NCI-H510A (cell line): ENCODE results near the gene SNX32.
"Not testable (repeated sequence)": the region's sequence is repeated elsewhere in the genome, so short reads cannot be mapped to it uniquely, and the experiment has no call there.

ENCODE experiments used
- DNase-seq: peaks from one replicate; lab custom pipeline; 2025; lab: John Stamatoyannopoulos, UW

The SNX32 gene

GRCh38 chr11:65826984-65827735 lies 6.6 kb upstream of the SNX32 start:
- DNase-seq, result no peak

DNA sequence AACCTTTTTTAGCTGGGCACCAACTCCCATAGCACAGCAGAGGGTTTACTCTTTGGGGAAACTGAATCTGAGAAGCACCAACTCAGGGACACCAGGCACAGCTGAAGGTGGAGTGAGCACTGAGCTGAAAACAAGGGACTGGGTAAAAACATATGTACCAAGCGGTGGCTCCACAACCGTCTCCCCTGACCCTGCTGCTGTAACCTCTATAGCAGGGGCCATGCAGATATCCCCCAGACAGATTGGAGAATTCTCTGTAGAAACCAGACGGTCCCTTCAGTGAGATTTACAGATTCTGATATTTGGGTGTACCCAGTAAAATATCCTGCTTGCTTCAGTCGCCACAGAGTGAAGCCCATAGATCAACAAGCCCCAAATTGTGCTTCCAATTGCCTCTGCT lies 4.3 kb upstream of the SNX32 start:
- no peak for DNase-seq

GRCh38 chr11:65832231-65832630 lies 1.5 kb upstream of the SNX32 start:
- DNase-seq, result not testable (repeated sequence)

- DNase-seq, result no peak
Measured at GRCh38 chr11:65834202-65834601, 439 bp downstream of the SNX32 start.

DNA sequence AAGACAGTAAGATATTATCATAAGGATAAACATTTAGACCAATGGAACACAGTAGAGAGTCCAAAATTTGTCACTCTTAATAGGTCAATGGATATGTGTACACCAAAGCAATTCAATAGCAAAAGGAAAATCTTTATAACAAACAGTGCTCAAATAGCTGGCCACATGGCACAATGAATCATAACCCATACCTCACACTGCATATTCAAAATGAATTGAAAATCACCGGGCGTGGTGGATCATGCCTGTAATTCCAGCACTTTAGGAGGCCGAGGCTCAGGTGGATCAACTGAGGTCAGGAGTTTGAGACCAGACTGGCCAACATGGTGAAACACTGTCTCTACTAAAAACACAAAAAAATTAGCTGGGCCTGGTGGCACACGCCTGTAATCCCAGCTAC lies 8.4 kb downstream of the SNX32 start:
- no peak for DNase-seq

GRCh38 chr11:65843811-65844210 lies 10.0 kb downstream of the SNX32 start:
- no peak for DNase-seq

DNA sequence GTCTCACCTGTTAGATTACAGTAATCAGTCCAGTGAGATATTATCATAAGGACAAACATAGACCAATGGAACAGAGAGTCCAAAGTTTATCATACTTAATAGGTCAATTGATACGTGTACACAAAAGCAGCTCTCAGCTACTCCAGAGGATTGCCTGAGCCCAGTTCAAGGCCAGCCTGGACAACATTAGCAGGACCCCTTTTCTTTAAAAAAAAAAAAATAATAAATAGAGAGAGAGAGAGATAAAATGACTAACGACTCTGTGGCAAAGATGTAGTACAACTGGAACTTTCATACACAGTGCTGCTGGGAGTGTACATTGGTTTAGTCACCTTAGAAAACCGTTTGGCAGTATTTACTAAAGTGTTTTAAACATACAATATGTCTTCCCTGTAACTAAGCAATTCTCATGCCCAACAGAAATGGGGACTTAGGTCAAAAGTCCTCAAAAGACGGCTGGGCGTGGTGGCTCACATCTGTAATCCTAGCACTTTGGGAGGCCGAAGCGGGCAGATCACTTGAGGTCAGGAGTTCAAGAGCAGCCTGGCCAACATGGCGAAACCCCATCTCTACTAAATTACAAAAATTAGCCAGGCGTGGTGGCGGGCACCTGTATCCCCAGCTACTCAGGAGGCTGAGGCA lies 10.6 kb downstream of the SNX32 start:
- no peak for DNase-seq

DNA sequence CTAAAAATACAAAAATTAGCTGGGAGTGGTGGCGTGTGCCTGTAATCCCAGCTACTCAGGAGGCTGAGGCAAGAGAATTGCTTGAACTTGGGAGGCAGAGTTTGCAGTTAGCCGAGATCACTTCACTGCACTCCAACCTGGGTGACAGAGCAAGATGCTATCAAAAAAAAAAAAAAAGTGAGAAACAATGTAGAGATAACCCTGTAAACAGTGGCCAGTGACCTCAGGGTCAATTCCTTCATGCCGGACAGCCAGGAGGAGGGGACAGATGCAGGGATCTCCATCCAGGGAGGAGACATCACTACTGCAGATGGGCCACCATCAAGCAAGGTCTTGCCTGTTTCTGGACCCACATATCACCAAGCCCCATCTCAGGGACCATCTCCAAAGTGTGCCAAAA lies 14.0 kb downstream of the SNX32 start:
- no peak for DNase-seq

GRCh38 chr11:65848693-65849092 lies 14.9 kb downstream of the SNX32 start:
- not testable (repeated sequence) for DNase-seq

GRCh38 chr11:65849366-65849765 lies 15.6 kb downstream of the SNX32 start:
- DNase-seq, result no peak

- DNase-seq, result no peak
Measured at GRCh38 chr11:65849771-65850216, 16.0 kb downstream of the SNX32 start.

DNA sequence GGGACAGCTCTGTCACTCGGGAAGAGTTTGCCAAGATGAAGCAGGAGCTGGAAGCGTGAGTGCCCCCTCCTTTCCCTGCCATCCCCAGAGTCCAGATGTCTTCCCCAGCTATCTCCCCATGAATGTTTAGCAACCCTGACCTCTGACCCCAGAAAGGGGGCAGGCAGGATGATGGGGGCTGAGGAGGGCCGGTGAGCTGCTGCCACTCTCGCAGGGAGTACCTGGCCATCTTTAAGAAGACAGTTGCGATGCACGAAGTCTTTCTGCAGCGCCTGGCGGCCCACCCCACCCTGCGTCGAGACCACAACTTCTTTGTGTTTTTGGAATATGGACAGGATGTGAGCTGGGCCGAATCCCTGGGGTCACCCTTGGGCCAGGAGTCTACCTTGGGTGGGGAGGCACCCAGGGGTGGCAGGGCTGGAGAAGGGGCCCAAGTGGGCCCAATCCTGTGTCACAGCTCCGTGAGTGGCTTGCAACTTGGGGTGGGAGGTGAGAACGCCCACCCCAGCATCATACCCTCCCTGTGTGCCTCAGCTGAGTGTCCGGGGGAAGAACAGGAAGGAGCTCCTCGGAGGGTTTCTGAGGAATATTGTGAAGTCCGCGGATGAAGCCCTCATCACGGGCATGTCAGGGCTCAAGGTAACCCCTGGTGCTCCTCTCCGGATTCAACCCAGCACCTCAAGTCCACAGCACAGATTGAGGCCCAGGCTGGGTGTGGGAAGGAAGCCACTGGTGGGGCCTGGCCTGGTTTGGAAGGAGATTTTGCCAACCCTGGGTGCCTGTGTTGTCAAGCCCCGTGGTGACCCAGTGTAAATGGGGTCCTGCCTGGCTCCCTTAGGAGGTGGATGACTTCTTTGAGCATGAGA lies 16.7 kb downstream of the SNX32 start:
- no peak for DNase-seq

DNA sequence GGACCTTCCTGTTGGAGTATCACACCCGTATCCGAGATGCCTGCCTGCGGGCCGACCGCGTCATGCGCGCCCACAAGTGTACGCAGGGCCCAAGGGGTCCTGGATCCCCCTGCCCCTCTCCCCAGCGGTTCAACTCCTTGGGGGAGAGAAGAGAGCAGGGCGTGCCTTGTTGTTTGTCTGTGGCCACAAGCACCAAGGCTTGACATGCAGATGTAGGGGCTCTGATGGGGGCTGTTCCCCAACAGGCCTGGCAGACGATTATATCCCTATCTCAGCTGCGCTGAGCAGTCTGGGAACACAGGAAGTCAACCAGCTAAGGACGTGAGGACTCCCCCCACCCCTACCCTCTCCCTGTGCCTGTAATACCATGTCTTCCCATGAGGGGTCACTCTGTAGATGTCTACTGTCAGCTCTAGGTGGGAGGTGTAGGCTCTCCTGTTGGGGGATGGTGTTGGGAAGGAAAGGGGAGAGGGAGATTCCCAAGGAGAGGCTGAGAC lies 17.4 kb downstream of the SNX32 start:
- no peak for DNase-seq

DNA sequence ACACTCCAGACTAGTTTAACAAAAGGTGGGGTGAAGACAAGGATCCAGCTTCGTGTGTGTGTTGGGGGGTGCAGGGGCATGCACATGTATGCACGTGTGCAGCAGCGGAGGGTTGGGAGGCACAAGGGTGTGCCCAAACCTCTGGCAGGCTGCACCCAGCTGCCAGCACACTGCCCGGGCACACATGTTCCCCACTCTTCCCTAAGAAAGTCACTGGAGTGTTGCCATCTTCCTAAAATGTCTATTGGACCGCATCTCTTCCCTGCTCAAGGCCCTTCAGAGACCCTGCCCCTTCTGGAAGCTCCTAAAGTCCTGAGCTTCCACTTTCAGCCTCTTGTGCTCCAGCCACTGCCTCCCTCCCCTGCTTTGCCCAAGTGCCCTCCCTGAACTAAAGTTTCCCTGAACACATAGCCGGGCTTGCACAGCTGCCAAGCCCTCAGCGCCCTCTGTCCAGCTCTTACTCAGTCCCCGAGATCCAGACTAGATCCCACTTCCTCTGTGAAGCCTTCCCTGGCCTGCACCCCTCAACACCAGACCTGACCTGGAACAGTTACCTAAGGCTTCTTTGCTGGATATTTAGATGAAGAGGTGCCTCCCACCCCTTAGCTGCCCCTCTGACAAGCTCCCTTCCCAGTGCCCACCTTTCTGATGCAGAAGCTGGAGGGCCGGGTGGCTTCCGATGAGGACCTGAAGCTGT lies 18.2 kb downstream of the SNX32 start:
- DNase-seq, result no peak

DNA sequence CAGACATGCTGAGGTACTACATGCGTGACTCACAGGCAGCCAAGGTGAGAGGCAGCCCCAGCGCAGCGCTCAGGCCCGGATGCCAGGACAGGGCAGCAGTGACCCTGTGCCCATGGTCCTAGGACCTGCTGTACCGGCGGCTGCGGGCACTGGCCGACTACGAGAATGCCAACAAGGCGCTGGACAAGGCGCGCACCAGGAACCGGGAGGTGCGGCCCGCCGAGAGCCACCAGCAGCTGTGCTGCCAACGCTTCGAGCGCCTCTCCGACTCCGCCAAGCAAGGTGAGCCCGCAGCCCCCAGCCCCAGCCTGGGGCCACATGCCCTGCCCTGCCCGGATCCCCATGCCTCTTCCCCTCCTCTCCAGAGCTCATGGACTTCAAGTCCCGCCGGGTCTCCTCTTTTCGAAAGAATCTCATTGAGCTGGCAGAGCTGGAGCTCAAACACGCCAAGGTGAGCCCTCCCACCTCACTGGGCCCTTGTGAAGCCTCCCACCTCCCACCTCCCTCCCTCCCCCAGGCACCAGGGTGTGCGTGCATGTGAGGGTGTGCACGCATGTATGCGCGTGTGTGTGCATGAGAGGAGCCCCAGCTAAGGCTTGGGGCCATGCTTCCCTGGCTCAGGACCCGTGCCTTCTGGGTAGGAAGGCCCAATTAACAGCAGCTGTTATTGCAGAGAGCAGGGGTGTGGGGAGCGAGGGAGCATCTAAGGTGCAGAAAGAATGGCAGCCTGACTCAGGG lies 18.9 kb downstream of the SNX32 start:
- no peak for DNase-seq

GRCh38 chr11:65853246-65853979 lies 19.6 kb downstream of the SNX32 start:
- DNase-seq, result no peak

GRCh38 chr11:65854161-65854592 lies 20.4 kb downstream of the SNX32 start:
- DNase-seq, result no peak

GRCh38 chr11:65854852-65855837 lies 21.4 kb downstream of the SNX32 start:
- no peak for DNase-seq

DNA sequence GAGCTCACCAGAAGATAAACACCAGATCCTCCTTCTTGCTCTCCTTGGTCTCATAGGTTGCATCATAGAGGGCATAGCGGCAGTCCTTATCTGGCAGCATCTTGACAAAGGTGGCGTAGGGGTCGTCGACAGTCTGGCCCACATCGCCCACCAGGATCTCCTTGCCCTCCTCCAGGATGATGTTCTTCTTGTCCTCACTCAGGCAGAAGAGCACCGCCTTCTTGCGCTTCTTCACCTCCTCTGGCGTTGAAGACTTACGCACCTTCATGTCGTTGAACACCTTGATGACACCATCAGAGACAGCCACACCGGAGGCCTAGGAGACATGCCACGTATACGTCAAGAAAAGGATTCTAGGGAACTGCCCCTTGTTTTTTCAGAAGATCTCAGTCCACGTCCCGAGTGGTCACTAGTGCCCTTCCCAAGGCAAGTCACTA lies 22.2 kb downstream of the SNX32 start:
- no peak for DNase-seq
